H1 (cell line): ENCODE results near the gene CEBPB. TPM values are rescaled to one million over a fixed set of nuclear protein-coding genes. Genes with fewer than 3 reads are reported as not detected.

Experiments
- CHD1 ChIP-seq: IDR thresholded peaks from 2 replicates; pipeline ENCODE4 v1.6.1; 2012; ENCODE audit warnings: low read depth, low read length, improper control_type of control experiment
- EZH2 ChIP-seq: fragments of 200-600 bp; sonication (generic); IDR thresholded peaks from 2 replicates; pipeline ENCODE4 v1.7.1; 2012; ENCODE audit warnings: low read depth, mild to moderate bottlenecking, moderate library complexity, low read length, inconsistent platforms; ENCODE audit not compliant: severe bottlenecking
- SP1 ChIP-seq: IDR thresholded peaks from 2 replicates; pipeline ENCODE4 v1.6.1; 2011; ENCODE audit warnings: low read depth, low read length
- polyA plus RNA-seq, 7 experiments: library from polyadenylated mRNA; depleted of rRNA in 3 of 7; stranded (reverse) in 5 of 7; unstranded in 2 of 7; fragments of >200 nt in 5 of 7; fragments of 200-250 nt in 2 of 7; gene quantifications; 1 replicate in 5 of 7; 2 replicates in 1 of 7; 4 replicates in 1 of 7; pipeline versions ENCODE4 v1.2.1 to v1.2.3, GENCODE V29; 2011 to 2013; ENCODE audit warnings: missing spikeins in 2 of 7, mixed read lengths in 2 of 7
- total RNA-seq: library from RNA; stranded (reverse); fragmentation: NEBNext Ultra II Directional; extraction: Animal tissue kit (Norgen Biotek cat#: 25700); gene quantifications from 2 replicates; pipeline ENCODE4 v1.2.1, GENCODE V29; 2021
- TF ChIP-seq, protein P1 (sequence below): fragments of 300-600 bp; sonication (generic); IDR thresholded peaks from 2 replicates; pipeline ENCODE4 v1.7.1; 2012; ENCODE audit warnings: low read length, moderate library complexity, mild to moderate bottlenecking, inconsistent platforms; ENCODE audit not compliant: insufficient replicate concordance

The CEBPB gene
- total and polyA plus RNA-seq, 2 of the 8 experiments (the other 6 are each of a cell fraction or from before 2014, with no cell fraction given): 7.1 to 24.1 TPM

DNA sequence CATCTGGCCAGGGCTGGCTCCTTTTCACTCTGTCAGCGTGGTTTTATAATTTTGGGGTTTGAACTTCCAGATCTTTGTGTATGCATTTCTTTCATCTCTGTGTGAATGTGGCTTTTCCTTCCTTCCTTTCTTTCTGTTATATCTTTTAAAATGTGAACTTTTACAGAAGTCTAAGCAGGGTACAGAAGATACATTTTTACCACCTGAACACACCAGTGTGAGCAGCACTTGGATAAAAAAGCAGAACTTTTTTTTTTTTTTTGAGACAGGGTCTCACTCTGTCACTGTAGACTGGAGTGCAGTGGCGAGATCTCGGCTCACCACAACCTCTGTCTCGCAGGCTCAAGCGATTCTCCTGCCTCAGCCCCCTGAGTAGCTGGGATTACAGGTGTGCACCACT is 20.5 kb downstream of the CEBPB start (continued):
- TF ChIP-seq, protein P1, sequence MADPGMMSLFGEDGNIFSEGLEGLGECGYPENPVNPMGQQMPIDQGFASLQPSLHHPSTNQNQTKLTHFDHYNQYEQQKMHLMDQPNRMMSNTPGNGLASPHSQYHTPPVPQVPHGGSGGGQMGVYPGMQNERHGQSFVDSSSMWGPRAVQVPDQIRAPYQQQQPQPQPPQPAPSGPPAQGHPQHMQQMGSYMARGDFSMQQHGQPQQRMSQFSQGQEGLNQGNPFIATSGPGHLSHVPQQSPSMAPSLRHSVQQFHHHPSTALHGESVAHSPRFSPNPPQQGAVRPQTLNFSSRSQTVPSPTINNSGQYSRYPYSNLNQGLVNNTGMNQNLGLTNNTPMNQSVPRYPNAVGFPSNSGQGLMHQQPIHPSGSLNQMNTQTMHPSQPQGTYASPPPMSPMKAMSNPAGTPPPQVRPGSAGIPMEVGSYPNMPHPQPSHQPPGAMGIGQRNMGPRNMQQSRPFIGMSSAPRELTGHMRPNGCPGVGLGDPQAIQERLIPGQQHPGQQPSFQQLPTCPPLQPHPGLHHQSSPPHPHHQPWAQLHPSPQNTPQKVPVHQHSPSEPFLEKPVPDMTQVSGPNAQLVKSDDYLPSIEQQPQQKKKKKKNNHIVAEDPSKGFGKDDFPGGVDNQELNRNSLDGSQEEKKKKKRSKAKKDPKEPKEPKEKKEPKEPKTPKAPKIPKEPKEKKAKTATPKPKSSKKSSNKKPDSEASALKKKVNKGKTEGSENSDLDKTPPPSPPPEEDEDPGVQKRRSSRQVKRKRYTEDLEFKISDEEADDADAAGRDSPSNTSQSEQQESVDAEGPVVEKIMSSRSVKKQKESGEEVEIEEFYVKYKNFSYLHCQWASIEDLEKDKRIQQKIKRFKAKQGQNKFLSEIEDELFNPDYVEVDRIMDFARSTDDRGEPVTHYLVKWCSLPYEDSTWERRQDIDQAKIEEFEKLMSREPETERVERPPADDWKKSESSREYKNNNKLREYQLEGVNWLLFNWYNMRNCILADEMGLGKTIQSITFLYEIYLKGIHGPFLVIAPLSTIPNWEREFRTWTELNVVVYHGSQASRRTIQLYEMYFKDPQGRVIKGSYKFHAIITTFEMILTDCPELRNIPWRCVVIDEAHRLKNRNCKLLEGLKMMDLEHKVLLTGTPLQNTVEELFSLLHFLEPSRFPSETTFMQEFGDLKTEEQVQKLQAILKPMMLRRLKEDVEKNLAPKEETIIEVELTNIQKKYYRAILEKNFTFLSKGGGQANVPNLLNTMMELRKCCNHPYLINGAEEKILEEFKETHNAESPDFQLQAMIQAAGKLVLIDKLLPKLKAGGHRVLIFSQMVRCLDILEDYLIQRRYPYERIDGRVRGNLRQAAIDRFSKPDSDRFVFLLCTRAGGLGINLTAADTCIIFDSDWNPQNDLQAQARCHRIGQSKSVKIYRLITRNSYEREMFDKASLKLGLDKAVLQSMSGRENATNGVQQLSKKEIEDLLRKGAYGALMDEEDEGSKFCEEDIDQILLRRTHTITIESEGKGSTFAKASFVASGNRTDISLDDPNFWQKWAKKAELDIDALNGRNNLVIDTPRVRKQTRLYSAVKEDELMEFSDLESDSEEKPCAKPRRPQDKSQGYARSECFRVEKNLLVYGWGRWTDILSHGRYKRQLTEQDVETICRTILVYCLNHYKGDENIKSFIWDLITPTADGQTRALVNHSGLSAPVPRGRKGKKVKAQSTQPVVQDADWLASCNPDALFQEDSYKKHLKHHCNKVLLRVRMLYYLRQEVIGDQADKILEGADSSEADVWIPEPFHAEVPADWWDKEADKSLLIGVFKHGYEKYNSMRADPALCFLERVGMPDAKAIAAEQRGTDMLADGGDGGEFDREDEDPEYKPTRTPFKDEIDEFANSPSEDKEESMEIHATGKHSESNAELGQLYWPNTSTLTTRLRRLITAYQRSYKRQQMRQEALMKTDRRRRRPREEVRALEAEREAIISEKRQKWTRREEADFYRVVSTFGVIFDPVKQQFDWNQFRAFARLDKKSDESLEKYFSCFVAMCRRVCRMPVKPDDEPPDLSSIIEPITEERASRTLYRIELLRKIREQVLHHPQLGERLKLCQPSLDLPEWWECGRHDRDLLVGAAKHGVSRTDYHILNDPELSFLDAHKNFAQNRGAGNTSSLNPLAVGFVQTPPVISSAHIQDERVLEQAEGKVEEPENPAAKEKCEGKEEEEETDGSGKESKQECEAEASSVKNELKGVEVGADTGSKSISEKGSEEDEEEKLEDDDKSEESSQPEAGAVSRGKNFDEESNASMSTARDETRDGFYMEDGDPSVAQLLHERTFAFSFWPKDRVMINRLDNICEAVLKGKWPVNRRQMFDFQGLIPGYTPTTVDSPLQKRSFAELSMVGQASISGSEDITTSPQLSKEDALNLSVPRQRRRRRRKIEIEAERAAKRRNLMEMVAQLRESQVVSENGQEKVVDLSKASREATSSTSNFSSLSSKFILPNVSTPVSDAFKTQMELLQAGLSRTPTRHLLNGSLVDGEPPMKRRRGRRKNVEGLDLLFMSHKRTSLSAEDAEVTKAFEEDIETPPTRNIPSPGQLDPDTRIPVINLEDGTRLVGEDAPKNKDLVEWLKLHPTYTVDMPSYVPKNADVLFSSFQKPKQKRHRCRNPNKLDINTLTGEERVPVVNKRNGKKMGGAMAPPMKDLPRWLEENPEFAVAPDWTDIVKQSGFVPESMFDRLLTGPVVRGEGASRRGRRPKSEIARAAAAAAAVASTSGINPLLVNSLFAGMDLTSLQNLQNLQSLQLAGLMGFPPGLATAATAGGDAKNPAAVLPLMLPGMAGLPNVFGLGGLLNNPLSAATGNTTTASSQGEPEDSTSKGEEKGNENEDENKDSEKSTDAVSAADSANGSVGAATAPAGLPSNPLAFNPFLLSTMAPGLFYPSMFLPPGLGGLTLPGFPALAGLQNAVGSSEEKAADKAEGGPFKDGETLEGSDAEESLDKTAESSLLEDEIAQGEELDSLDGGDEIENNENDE: no peak
- TF ChIP-seq SP1: no peak
- TF ChIP-seq CHD1: no peak
- TF ChIP-seq EZH2: no peak
